Measurements from ENCODE around the gene CREB3L2. TPM values are rescaled to one million over a fixed set of nuclear protein-coding genes. Genes with fewer than 3 reads are reported as not detected.

Gene CREB3L2
- total RNA-seq, 1 experiment from 2014 or later, result 49.8 TPM

GRCh38 chr7:138006106-138006505, 4.2 kb upstream of the CREB3L2 start:
- H3K4me3 ChIP-seq (replicated peaks in 1 of 2; ENCODE audit: low read depth in 1 of 2, low read length in 2 of 2), result no peak overlapping the region
- H3K9ac ChIP-seq (ENCODE audit: low read length), result no peak overlapping the region
- no peak overlapping the region for H3K4me2 ChIP-seq (ENCODE audit: low read length)
- peaks cover 3 to 12% of the 10 kb centered on the region in 2 experiments; a peak in 3 of 4 replicates for H3K4me1 ChIP-seq (ENCODE audit: control insufficient read depth in 1 of 2, insufficient read depth in 2 of 2, low read length in 2 of 2)
- H3K9me2 ChIP-seq (ENCODE audit: insufficient read depth), result no peaks in the 10 kb centered on the region
- intact Hi-C loops (cut with micrococcal nuclease), result loop anchor here (5.0 kb wide), 1 partner anchor 399 kb away; no protein-coding TSS in a partner anchor
- no peaks in the 10 kb centered on the region for H3K36me3 ChIP-seq (ENCODE audit: control insufficient read depth in 1 of 2, insufficient read depth in 2 of 2, low read length in 2 of 2)
- no peaks in the 10 kb centered on the region for H4K20me1 ChIP-seq (ENCODE audit: insufficient read depth)
- POLR2A ChIA-PET, result no interaction called here
- no peak for DNase-seq (ENCODE audit: low read depth, low spot score)
- no peak overlapping the region for H2AFZ ChIP-seq (ENCODE audit: low read depth, low read length, poor library complexity, severe bottlenecking)
- no peak for ATAC-seq
- RAD21 ChIA-PET (ENCODE audit: low non-redundant PET in 1 of 2, low total read pairs in 2 of 2, uncharacterized antibody in 2 of 2, unreplicated experiment in 2 of 2), result no interaction called here
- no peak overlapping the region for H3K27ac ChIP-seq (ENCODE audit: low read depth, low read length)
- BruUV-seq (replicated peaks), result no TSS peak
- peaks cover 2% of the 10 kb centered on the region; the same call in 1 of the 2 replicates for H3K79me2 ChIP-seq (ENCODE audit: insufficient read depth, low read length)
- CTCF ChIA-PET, result interaction anchor here (3.8 kb wide), 1 partner anchor 103 kb away, joined by 56 read pairs; no protein-coding TSS in a partner anchor
- H3K27me3 ChIP-seq (ENCODE audit: insufficient read depth, low read length), result no peaks in the 10 kb centered on the region
- no peak for TF ChIP-seq POLR2A (IDR thresholded peaks at IDR 0.05; ENCODE audit: borderline replicate concordance, extremely low read depth, insufficient read depth, insufficient read length)
- no peak for TF ChIP-seq ZFX (IDR thresholded peaks at IDR 0.05)
- no peak for TF ChIP-seq EZH2 (IDR thresholded peaks at IDR 0.05)
- no peak for TF ChIP-seq EZH2phosphoT487 (IDR thresholded peaks at IDR 0.05; ENCODE audit: borderline replicate concordance)
- no peak for TF ChIP-seq ZBTB33 (IDR thresholded peaks at IDR 0.05; ENCODE audit: extremely low read depth, insufficient replicate concordance, low read length)
- no peak for TF ChIP-seq SIN3A (IDR thresholded peaks at IDR 0.05; ENCODE audit: low read depth)
- no peak for TF ChIP-seq CBX3 (IDR thresholded peaks at IDR 0.05; ENCODE audit: low read depth)
- TF ChIP-seq EGR1 (IDR thresholded peaks at IDR 0.05; ENCODE audit: low read depth), result no peak
- TF ChIP-seq FOSL1 (IDR thresholded peaks at IDR 0.05; ENCODE audit: low read depth), result no peak
- TF ChIP-seq REST (IDR thresholded peaks at IDR 0.05; ENCODE audit: low read depth), result no peak
- TF ChIP-seq MAX (IDR thresholded peaks at IDR 0.05), result no peak
- no peak for TF ChIP-seq RAD21 (IDR thresholded peaks at IDR 0.05; ENCODE audit: low read depth)
- TF ChIP-seq TCF7L2 (IDR thresholded peaks at IDR 0.05; ENCODE audit: borderline replicate concordance, extremely low read depth, insufficient read depth, insufficient read length), result no peak
- TF ChIP-seq SRF (IDR thresholded peaks at IDR 0.05; ENCODE audit: low read depth), result no peak
- no peak for TF ChIP-seq JUND (IDR thresholded peaks at IDR 0.05)
- no peaks in the 10 kb centered on the region for H3K9me3 ChIP-seq (ENCODE audit: control insufficient read depth in 1 of 2, insufficient read depth in 1 of 2, low read depth in 1 of 2, low read length in 2 of 2)

Data from HCT116 (cell line).